Hematopoietic multipotent progenitor cell treated with erythropoietin and hydrocortisone succinate and interleukin-3 and kit ligand, for 6 days (in vitro differentiated cells): ENCODE data around the gene SCD5.
A peak's percentile ranks its signal among the peaks of the same experiment; 100 is the strongest.

Experiments
- DNase-seq: peaks from one replicate; pipeline ENCODE4 v3.0.0-alpha.2; 2015

The SCD5 gene

GRCh38 chr4:82718162-82718940, 80.2 kb downstream of the SCD5 start:
- no peak for DNase-seq

DNA sequence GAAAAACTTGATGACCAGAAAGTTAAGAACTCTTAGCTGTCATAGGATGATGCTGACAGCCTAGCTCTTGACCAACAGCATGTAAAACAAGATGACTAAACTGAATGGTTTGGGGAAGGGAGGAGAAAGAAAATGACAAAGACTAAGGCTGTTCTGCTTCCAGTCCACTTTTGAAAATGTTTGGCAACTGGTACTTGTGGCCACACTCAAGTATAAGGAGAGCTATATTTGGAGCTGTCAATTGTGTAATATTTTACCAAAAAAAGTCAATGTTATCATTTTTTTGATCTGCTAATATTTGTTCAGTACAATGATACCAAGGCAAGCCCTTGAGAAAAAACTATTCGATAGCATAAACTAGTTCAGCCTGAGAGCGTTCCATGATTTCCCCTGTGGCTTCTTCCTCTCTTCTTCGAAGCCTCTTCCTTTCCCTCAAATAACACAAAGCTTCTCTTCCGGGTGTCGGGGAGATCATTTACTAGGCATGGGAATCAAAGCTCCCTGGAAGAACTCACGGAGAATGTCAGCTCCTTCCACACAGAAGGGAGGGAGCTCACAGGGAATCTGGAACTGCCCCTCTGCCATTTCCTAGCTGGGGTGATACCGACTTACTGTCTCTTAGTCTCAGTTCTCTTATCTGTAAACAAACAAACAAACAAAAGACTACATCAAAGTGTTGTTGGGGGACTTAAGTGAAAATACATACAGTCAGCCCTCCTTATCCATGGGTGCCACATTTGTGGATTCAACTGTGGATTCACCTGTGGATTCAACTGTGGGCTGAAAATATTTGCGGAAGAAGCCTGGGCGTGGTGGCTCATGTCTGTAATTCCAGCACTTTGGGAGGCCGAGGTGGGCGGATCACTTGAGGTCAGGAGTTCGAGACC, 82.6 kb downstream of the SCD5 start:
- peak; percentile 8 for DNase-seq

DNA sequence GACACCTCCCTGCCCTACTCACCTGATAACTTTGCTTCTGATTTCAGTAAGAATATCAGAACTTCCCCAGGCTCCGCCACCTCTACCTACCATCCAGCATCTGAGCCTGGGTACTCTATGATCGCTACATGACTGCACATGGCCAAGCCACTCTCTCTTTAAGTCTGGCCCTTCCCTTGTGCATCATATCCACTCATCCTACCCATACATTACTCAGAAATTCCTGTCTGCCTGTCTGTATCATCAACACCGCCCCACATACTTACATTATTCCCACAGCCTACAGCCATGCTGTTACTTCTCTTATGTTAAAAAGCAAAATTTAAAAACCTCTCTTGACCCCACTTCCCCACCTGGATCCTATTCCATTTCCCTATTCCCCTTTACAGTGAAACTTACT, 84.7 kb downstream of the SCD5 start:
- no peak for DNase-seq

GRCh38 chr4:82712561-82712960, 86.0 kb downstream of the SCD5 start:
- DNase-seq, result peak; percentile 58

- DNase-seq, result no peak
These were observed 87.3 kb downstream of the SCD5 start for GRCh38 chr4:82711158-82711785.

- DNase-seq, result no peak
These were observed 88.2 kb downstream of the SCD5 start for GRCh38 chr4:82710197-82710929.

GRCh38 chr4:82708982-82709381, 89.6 kb downstream of the SCD5 start:
- DNase-seq, result no peak

DNA sequence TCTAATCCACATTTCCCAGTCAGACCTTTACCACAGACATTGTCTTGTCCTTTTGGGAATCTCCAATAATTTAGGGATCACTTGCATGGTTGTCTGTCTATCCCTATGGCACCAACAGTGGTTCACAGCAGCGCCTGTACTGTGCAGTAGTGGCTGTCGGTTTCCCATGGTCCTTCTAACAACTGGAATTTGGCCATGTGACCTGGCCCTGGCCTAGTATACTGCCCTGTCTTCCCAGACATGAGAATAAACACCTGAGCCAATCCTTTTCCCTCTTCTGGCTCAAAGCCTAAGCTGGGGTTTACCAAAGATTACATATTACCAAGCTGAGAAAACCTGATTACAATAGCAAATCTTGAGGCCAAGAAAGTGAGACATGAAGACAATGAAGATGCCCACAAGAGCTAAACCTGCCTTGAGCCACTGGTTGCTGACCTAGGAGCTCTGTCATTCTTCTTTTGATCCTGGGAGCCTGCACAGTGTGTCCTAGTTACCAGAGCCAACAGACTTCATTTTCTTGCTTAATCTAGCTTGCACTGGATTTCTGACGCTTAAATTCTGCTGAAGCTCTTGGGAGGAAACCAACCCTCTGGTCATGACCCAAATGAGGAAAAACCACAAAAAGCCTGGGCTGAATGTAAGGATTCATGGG, 92.1 kb downstream of the SCD5 start:
- no peak for DNase-seq

DNA sequence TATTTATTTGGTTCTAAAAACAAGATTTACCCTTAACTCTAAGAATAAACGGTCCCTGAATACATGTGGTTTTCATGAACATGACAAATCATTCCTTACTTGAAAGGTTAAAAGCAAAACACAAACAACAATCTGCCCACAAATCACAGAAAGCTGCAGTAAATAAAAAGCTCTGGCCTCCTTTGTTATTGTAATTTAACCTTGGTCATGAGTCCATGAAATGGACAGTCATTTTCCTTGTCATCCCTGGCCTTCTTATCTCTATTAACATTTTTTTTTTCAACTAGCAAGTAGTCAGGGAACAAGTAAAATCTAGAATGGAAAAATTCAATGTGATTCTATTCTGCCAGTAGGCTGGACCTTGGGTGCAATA, 92.7 kb downstream of the SCD5 start:
- no peak for DNase-seq

GRCh38 chr4:82705169-82705927, 93.2 kb downstream of the SCD5 start:
- DNase-seq, result no peak

GRCh38 chr4:82704156-82704555, 94.4 kb downstream of the SCD5 start:
- DNase-seq, result no peak

- no peak for DNase-seq
These were observed 100.2 kb downstream of the SCD5 start for GRCh38 chr4:82698412-82698811.

- no peak for DNase-seq
These were observed 101.0 kb downstream of the SCD5 start for GRCh38 chr4:82697561-82697960.

DNA sequence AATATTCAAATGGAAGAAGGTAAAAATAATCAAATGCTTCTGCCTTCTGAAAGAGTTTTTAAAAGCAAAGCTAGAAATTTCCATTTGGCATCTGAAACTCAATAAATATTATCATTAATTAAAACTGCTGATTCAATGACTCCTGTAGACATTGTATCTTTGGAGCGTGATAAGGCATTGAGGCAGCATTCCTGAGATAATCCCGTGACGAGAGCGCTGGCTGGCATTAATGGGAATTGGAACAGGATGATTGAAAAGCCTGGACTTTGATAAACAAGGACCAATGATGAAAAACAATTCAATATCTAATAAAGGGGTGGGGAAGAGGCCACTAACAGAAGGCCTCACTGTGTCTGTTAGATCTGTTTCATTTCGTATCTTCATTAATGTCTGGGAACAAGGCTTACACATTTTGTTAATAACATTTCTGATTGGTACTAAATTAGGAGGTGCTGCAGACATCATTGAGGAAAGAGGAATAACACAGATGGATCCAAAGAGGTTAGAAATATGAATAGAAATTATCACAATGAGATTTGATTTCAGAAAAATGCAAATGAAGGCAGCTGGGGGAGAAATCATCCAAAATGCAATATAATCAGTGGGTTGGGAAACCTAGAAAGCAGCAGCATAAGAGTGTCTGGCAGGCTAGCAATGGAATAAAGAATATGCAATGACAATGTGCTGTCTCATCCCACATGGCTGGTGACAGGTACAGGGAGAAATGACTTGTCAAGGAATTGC, 102.3 kb downstream of the SCD5 start:
- DNase-seq, result no peak

DNA sequence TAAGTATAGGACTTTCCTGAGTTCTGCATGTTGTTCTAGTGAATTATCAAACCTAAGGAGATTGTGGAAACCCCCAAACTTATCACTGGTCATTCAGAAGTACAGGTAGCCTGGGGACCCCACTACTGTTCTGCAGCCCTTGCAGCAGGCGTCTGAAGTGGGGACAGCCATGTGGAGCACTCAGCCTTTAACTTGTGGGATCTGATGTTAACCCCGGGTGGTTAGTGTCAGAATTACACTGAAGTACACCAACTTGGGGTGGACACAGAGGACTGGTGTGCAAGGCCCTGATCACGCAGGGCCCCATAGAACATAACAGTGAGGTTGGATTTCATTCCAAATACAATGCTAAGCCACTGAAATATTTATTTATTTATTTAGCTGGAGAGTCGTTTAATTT, 103.7 kb downstream of the SCD5 start:
- DNase-seq, result peak; percentile 17

GRCh38 chr4:82694046-82694445, 104.5 kb downstream of the SCD5 start:
- DNase-seq, result no peak

DNA sequence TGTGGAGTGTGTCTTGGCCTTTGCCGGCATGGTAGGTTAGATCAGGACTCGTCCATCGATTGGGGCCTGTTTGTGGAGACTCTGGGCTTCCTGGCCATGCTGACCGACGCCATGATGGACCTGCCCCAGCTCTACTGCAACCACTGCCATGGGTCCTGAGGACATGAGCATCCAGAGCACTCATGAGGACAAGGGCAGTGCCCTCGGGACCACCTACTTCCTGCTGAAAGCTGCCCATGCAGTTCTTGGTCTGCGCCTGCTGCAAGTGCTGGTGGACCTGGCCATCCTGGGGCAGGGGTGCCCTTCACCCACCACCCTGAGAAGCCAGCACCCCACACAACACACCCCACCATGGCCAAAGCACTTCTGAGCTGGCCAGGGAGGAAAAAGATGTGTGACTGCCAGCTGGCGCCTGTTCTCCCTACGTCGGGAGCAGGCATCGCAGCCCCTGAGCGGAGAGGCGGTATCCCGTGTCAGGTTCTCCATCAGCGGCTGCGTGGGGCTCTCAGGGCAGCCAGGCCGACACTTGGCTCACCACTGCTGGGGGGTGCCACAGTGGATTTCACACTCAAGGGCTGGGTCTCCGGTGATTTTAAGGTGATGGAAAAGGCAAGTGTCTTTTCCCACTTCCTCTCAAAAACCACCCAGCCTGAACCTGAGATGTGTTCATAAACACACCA, 106.4 kb downstream of the SCD5 start:
- no peak for DNase-seq

DNA sequence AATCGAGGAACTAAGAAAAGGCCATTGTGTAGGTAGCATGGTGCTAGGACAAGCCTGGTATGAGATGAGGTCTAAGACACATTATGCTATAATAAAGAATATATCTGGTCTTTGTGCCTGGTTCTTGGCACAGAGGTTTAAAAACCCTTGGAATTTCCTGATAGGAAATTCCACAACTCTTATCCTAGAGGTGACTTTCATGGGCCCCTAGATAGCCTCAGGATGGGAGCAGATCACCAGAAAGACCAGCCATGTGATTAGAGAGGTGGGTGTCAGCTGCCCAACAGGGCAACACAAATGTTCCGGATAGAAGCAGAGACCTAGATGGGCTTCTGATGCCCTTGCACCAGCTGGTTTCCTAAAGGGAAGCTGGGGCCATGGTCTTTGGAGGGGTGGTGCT, 107.2 kb downstream of the SCD5 start:
- no peak for DNase-seq

DNA sequence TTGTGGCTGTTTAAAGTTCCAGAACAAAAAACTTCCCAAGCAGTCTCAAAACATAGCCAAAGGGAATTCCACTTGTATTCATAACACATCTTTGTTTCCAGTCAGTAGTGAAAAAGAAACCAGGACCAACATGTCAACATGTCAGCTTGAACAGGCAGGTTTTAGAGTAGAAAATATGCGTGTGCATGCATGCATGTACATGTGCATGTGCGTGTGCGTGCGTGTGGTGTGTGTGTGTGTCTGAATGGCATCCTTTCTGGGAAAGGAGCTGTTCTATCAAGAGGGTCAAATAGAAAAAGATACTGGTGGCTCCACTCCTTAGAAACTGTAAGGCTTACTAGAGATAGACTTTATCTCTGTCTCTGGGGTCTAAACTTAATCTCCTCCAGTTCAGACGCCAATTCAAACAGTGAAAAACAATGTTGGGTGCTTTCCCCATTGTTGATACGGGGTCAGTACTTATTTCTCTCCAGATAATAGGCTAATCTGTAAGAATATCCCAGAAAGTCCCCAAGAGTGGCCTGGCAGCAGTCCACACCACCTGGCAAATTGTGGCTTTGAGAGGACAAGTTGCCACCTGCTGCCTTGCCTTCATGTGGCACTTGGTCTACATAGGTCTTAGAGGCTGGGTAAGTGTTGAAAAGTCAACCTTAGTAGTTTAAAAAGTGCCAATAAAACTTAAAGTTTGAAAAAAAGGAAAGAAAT, 110.4 kb downstream of the SCD5 start:
- peak; percentile 73 for DNase-seq

DNA sequence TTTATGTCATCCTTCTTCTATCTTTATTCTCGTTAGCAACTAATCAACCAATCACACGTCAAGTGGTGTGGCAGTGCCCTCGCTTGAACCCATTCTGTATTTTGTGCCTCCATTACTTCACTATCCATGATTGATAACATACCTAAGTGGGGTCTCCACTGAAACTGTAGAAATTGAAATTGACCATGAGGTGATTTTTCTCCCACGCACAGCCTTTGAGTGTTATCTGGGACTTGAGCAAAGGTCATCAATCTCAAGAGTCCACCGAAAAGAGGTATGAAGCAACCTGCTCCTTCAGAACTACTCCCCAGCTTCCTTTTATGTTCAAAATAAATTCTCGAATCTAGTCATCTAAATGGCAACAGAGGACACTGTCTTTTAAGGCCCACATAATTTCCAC, 111.1 kb downstream of the SCD5 start:
- DNase-seq, result no peak
